Activated CD8-positive, alpha-beta memory T cell treated with anti-CD3 and anti-CD28 coated beads, Interleukin-2, amount 10 ng/mL, durations not matched to agents 7 days and 5 days (primary cell): ENCODE measurements around the gene PTPRN2. TPM values are rescaled to one million over a fixed set of nuclear protein-coding genes. Genes with fewer than 3 reads are reported as not detected.
A peak's percentile ranks its signal among the peaks of the same experiment; 100 is the strongest.
"Not testable (repeated sequence)": the region's sequence is repeated elsewhere in the genome, so short reads cannot be mapped to it uniquely, and the experiment has no call there.

Source experiments
- ATAC-seq: fragments of 150-1000 bp; cut with Tn5 transposase; one replicate; pipeline ENCODE4 v1.10.0; 2021; ENCODE audit warnings: moderate library complexity
- CTCF ChIA-PET: fragments of 350-600 bp; sonication (Branson Sonifier 250); formaldehyde crosslinking; loops from one replicate; lab custom pipeline; 2021; ENCODE audit warnings: antibody characterized with exemption; lab: Charles Lee
- DNase-seq: peaks from one replicate; pipeline ENCODE4 v3.0.0-alpha.2; 2020
- H3K27ac Mint-ChIP-seq: one replicate; pipeline ENCODE4 v1.8.0; 2021; ENCODE audit warnings: mild to moderate bottlenecking, mixed read lengths
- H3K27me3 Mint-ChIP-seq: one replicate; pipeline ENCODE4 v1.8.0; 2021; ENCODE audit warnings: mixed read lengths
- H3K36me3 Mint-ChIP-seq: one replicate; pipeline ENCODE4 v1.8.0; 2021; ENCODE audit warnings: mild to moderate bottlenecking, mixed read lengths
- H3K4me1 Mint-ChIP-seq: one replicate; pipeline ENCODE4 v1.8.0; 2021; ENCODE audit warnings: mixed read lengths
- H3K4me3 Mint-ChIP-seq: one replicate; pipeline ENCODE4 v1.8.0; 2021; ENCODE audit warnings: mild to moderate bottlenecking, moderate library complexity, mixed read lengths
- H3K9me3 Mint-ChIP-seq: one replicate; pipeline ENCODE4 v1.8.0; 2022; ENCODE audit warnings: low read depth, mixed read lengths
- total RNA-seq, 2 experiments: library from RNA; stranded (reverse); gene quantifications; one replicate each; pipeline ENCODE4 v1.2.3, GENCODE V29; 2021

PTPRN2 gene
- total RNA-seq, 2 experiments from 2014 or later, result 3.2 to 5.7 TPM

DNA sequence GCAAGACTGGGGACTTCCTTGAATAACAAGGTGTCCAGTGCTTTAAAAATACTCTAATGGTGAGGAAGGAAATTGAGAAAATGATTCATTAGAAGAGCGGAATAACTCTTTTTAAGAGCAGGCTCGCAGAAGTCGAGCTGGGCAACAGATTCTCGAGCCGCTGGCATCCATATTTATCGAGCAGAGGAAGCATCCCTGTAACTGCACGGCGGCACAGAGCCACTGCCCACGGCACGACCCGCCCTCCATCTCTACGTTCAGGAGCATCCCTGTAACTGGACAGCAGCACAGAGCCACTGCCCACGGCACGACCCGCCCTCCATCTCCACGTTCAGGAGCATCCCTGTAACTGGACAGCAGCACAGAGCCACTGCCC, 334.0 kb downstream of the PTPRN2 start:
- H3K27me3 Mint-ChIP-seq, DNase-seq, H3K9me3 Mint-ChIP-seq, H3K4me3 Mint-ChIP-seq, H3K4me1 Mint-ChIP-seq, ATAC-seq, H3K36me3 Mint-ChIP-seq, CTCF ChIA-PET, H3K27ac Mint-ChIP-seq: not testable (repeated sequence)

GRCh38 chr7:158252837-158253669, 334.6 kb downstream of the PTPRN2 start:
- H3K4me1 Mint-ChIP-seq, result no peaks in the 10 kb centered on the region
- DNase-seq (peak; percentile 26), ATAC-seq (no peak)
- CTCF ChIA-PET, result no interaction called here
- H3K4me3 Mint-ChIP-seq, result no peak overlapping the region
- no peaks in the 10 kb centered on the region for H3K36me3 Mint-ChIP-seq
- H3K9me3 Mint-ChIP-seq, result peaks cover 8% of the 10 kb centered on the region
- H3K27ac Mint-ChIP-seq, result no peak overlapping the region
- no peaks in the 10 kb centered on the region for H3K27me3 Mint-ChIP-seq

GRCh38 chr7:158252081-158252836, 335.4 kb downstream of the PTPRN2 start:
- Mint-ChIP-seq H3K4me3 (no peak overlapping the region), H3K27me3 (no peaks in the 10 kb centered on the region), H3K36me3 (no peaks in the 10 kb centered on the region), H3K9me3 (peaks cover 8% of the 10 kb centered on the region), H3K4me1 (no peaks in the 10 kb centered on the region), H3K27ac (no peak overlapping the region)
- DNase-seq, result no peak
- ATAC-seq, result no peak
- CTCF ChIA-PET, result no interaction called here

GRCh38 chr7:158251061-158251965, 336.3 kb downstream of the PTPRN2 start:
- DNase-seq (no peak), ATAC-seq (no peak)
- Mint-ChIP-seq H3K27ac (no peak overlapping the region), H3K9me3 (peaks cover 8% of the 10 kb centered on the region), H3K27me3 (no peaks in the 10 kb centered on the region), H3K36me3 (no peaks in the 10 kb centered on the region), H3K4me1 (no peaks in the 10 kb centered on the region), H3K4me3 (no peak overlapping the region)
- CTCF ChIA-PET, result no interaction called here

DNA sequence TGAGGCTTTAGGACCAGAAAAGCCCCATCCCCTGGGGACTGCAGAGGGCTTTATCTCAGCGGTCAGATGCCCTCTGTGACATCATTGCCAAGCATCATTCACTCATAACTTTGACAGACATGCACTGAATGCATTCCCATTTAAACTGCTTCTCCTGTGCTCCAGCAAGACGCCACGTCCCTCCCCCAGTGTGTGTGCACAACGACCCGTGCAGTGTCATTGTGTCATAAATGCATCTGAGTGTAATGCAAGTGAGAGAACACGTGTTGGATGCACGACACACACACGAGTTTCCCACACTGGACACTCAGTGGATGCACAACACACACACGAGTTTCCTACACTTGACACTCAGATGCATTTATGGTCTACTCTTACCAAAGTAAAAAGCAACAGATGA, 337.9 kb downstream of the PTPRN2 start:
- H3K9me3 Mint-ChIP-seq, result peaks cover 10% of the 10 kb centered on the region
- CTCF ChIA-PET, result no interaction called here
- no peak overlapping the region for H3K27ac Mint-ChIP-seq
- H3K27me3 Mint-ChIP-seq, result no peaks in the 10 kb centered on the region
- H3K36me3 Mint-ChIP-seq, result no peaks in the 10 kb centered on the region
- ATAC-seq (no peak), DNase-seq (peak; percentile 27)
- no peaks in the 10 kb centered on the region for H3K4me1 Mint-ChIP-seq
- H3K4me3 Mint-ChIP-seq, result no peak overlapping the region

DNA sequence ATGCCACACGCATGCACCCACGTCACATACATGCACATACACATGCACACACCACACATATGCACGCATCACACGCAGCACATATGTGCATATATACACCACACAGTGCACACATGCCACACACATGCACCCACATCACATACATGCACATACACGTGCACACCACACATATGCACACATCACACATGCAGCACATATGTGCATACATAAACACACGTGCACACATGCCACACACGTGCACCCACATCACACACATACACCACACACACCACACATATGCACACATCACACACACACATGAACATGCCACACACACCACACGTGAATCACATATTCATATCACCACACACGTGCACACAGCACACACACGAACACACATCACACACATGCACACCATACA, 338.8 kb downstream of the PTPRN2 start:
- Mint-ChIP-seq H3K4me3 (no peak overlapping the region), H3K27me3 (no peaks in the 10 kb centered on the region), H3K4me1 (no peaks in the 10 kb centered on the region), H3K9me3 (peaks cover 10% of the 10 kb centered on the region), H3K27ac (no peak overlapping the region), H3K36me3 (no peaks in the 10 kb centered on the region)
- DNase-seq (no peak), ATAC-seq (no peak)
- CTCF ChIA-PET, result no interaction called here

GRCh38 chr7:158247758-158248487, 339.7 kb downstream of the PTPRN2 start:
- DNase-seq (no peak), ATAC-seq (no peak)
- CTCF ChIA-PET, result no interaction called here
- Mint-ChIP-seq H3K9me3 (peaks cover 10% of the 10 kb centered on the region), H3K27me3 (no peaks in the 10 kb centered on the region), H3K36me3 (no peaks in the 10 kb centered on the region), H3K27ac (no peak overlapping the region), H3K4me1 (no peaks in the 10 kb centered on the region), H3K4me3 (no peak overlapping the region)

- Mint-ChIP-seq H3K9me3 (peaks cover 10% of the 10 kb centered on the region), H3K4me3 (no peak overlapping the region), H3K36me3 (no peaks in the 10 kb centered on the region), H3K27ac (no peak overlapping the region), H3K4me1 (no peaks in the 10 kb centered on the region), H3K27me3 (no peaks in the 10 kb centered on the region)
- ATAC-seq (no peak), DNase-seq (no peak)
- CTCF ChIA-PET, result no interaction called here
These were observed 340.5 kb downstream of the PTPRN2 start for GRCh38 chr7:158246960-158247673.

GRCh38 chr7:158246272-158246959, 341.2 kb downstream of the PTPRN2 start:
- DNase-seq, result no peak
- no peak overlapping the region for H3K4me3 Mint-ChIP-seq
- no peaks in the 10 kb centered on the region for H3K36me3 Mint-ChIP-seq
- H3K27ac Mint-ChIP-seq, result no peak overlapping the region
- H3K9me3 Mint-ChIP-seq, result peaks cover 8% of the 10 kb centered on the region
- CTCF ChIA-PET, result no interaction called here
- no peaks in the 10 kb centered on the region for H3K4me1 Mint-ChIP-seq
- ATAC-seq, result no peak
- no peaks in the 10 kb centered on the region for H3K27me3 Mint-ChIP-seq

- Mint-ChIP-seq H3K27me3 (no peaks in the 10 kb centered on the region), H3K27ac (no peak overlapping the region), H3K4me3 (no peak overlapping the region), H3K9me3 (peaks cover 4% of the 10 kb centered on the region), H3K36me3 (no peaks in the 10 kb centered on the region), H3K4me1 (no peaks in the 10 kb centered on the region)
- DNase-seq (no peak), ATAC-seq (no peak)
- CTCF ChIA-PET, result no interaction called here
These were observed 341.9 kb downstream of the PTPRN2 start for GRCh38 chr7:158245724-158246041.

- no peak for DNase-seq
- no peaks in the 10 kb centered on the region for H3K27me3 Mint-ChIP-seq
These were observed 342.5 kb downstream of the PTPRN2 start for GRCh38 chr7:158244873-158245723.

More at GRCh38 chr7:158244873-158245723, 342.5 kb downstream of the PTPRN2 start:
- Mint-ChIP-seq H3K36me3 (no peaks in the 10 kb centered on the region), H3K27ac (no peak overlapping the region), H3K4me1 (no peaks in the 10 kb centered on the region), H3K4me3 (no peak overlapping the region), H3K9me3 (peaks cover 2% of the 10 kb centered on the region)
- no peak for ATAC-seq
- CTCF ChIA-PET, result no interaction called here
